HL-60/S4 (cell line): ENCODE measurements around the gene MESP2.

Source experiments
- in situ Hi-C: fragments of 300-500 bp; cut with MboI; formaldehyde crosslinking; loops from 2 replicates; pipeline ENCODE4 v1.14.3; 2022; ENCODE audit warnings: low sequenced_read_pairs

Gene MESP2

DNA sequence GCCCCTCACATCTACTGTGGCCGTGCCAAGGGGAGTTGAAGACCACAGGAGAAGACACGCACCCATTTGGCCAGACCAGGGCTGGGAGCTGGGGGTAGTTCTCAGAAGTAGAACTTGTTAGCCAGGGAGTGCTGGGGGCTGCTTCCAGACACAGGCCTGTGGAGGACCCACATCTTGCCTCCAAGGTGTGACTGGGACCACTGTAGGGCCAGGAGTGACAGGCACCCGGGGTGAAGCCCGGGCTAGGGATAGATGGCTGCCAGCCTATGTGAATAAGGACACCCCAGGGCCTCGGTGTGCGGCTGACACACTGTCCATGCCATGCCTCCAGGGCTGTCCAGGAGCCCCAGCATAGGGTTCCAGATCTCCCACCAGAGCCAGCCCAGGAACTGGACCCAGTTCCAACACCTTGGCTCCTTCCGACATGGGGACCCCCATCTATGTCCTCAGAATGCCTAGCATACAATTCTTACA lies 36.8 kb downstream of the MESP2 start:
- in situ Hi-C loops, result no loop called here

DNA sequence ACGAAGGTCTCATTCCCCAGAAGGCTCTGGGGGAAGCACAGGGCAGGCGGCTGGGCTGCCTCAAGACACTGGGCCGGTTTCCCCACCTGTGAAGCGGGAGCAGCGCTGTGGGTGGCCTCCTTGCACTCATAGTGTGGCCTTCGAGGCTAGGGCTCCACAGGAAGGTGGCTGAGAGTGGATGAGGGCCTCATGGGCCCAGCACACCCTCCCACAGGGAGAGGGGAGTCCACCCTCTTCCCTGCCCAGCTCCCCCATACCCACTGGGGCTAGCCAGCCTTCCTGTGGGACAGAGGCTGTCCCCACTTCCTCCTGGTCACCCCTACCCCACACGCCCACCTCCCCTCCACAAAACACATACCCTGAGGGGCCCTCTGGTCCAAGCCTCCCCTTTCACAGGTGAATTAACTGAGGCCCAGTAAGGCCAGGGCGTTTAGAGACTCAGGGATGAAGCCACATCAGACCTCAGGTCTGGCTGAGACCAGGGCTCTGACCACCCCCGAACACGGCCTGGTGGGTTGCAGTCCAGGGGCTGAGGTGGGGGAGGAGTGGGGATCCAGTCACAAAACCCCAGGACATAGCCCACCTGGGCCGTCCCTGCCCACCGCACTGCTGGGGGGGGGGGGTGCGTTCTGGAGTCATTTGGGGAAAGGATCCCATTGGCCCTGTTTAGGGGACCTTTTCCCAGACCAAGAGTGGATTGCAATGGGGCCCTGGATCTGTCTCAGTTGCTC lies 37.4 kb downstream of the MESP2 start:
- in situ Hi-C loops, result no loop called here

DNA sequence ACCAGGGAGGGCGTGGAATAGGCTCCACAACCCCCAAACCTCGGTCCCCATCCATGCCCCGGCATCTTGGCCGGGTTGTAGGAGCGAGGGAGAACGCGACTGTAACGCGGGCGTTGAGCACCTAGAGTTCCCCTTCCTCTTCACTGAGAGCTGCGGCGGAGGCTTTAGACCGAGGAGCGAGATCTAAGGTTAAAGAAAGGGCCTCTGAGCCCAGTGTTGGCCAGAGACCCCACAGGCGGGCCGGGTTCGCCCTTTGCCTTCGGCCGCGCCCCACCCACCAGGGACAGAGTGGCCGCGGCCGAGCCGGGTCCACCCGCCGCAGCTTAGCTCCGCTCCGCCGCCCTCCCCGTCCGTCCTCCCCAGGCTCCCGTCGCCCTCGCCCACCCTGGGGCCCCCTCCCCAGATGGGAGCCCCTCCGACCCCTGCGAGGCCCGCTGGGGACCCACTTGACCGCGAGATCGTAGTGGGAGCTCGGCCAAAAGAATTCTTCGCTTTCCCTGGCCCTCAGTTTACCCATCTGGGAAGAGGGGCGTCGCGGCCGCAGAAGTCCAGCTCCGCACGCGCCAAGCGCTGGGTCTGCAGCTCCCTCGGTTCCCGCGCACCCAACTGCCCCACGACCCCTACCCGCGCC lies 38.1 kb downstream of the MESP2 start:
- in situ Hi-C loops, result no loop called here

DNA sequence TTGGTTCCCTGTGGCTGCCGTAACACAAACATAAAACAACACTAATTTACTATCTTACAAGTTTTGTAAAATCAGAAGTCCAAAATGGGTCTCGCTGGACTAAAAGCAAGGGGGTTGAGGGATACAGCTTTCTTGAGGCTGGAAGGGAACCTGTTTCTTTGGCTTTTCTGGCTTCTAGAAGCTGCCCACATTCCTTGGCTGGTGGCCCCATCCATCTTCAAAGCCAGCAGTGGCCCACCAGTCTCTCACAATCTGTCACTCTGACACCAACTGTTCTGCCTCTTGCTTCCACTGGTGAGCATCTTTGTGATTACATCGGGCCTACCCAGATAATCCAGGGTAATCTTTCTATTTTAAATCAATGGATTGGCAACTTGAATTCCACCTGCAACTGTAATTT lies 39.6 kb downstream of the MESP2 start:
- in situ Hi-C loops, result no loop called here

DNA sequence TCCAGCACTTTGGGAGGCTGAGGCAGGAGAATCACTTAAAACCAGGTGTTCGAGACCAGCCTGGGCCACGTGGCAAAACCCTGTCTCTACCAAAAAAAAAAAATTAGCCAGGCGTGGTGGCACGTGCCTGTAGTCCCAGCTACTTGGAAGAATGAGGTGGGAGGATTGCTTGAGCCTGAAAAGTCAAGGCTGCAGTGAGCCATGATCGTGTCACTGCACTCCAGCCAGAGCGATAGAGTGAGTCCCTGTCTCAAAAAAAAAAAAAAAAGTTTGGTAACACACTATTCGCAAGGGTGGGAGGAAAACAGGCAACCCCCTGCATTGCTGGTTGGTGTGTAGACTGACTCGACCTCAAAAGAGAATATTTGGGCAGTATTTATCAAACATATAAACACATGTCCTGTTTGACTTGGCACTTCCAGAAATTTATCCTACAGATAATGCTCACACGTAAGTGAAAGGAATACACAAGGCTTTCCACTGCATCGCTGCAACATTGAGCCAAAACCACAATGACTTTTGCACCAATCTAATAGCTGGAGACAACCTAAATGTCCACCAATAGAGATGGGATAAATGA lies 41.7 kb downstream of the MESP2 start:
- in situ Hi-C loops, result no loop called here

DNA sequence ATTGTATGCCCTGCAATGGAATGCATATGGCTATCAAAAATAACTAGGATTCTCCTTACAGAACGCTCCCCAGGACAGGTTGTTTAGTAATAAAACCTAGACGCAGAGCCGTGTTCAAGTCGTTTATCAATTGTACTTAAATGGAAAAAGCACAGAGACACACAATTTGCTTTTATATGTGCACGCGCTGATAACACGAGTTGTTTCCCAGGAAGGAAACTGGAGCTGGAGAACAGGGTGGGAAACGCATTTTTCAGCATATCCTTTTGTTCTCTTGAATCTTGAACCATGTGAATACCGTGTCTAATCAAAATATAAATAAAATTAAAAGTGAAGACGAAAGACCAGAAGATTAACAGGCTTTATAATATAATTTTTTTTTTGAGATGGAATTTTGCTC lies 42.2 kb downstream of the MESP2 start:
- in situ Hi-C loops, result no loop called here

DNA sequence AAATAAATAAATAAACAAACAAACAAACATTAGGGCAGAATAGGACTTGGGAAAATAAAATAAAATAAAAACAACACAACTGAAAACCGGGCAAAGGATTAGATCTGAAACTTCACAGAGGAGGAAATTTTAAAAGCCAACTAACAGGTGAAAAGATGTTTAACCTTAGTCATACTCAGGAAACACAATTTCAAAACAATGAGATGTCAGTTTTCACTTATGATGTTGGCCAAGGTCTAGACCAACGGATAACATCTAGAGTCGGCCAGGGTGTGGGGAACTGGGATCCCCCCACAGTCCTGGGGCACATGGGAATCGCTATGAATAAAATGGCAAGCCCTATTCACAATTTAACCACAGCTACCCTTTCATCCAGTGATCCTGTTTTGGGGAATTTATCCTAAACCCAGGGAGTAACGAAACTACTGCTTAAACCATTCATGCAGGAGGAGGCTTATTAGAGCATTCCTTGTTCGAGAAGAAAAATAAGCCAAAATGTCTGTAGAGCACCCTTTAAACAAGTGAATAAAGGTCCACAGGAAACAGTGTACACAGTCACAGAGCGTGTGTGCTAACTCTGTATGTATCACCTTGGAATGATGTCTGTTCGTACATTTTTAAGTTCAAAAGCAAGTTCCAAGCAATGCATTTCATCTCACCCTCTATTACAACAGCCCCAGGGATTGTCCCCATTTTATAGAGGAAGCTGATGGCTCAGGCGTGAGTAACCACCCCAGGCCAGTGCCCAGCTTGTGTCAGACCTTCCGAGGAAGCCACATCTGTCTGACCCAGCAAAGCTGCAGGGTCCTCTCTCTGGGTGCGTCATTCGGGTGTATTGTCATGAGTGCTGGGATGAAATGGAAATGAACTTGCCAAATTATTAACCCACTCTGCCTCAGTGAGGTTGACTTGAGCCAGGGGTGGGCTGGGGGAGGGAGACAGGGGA lies 44.8 kb downstream of the MESP2 start:
- in situ Hi-C loops, result no loop called here

DNA sequence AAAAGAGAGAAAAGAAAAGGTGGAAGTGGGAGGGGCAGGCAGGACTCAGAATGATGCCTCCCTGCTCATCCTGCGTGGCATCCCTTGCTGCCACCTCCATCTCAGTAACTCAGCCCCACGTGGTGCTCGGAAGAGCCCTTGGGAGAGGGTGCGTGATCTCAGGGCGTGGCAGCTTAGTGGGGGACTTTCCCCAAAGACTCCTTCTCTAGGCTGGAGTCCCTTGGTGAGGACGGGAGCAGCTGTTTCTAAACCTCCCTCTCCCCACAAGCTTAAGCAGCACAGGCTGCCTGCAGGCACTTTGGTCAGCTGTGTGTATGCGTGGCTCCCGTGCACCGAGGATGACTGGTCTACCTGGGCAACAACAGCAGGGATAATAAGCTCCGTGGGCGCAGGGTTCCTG lies 45.9 kb downstream of the MESP2 start:
- in situ Hi-C loops, result no loop called here

DNA sequence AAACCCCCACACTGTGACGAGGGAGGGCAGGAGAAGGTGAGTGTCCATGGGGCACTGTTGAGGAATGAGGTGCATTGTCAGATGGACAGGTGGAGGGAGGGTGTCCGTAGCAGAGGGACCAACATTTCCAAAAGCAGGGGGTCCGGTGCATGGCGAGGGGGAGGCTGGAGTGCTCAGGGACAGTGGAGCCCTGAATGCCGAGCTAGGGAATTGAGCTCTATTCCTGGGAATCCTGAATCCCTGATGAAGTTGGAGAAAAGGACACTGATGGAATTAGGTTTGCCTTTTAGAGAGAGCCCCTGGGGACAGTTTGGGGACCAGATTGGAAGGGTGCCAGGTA lies 46.4 kb downstream of the MESP2 start:
- in situ Hi-C loops, result no loop called here

DNA sequence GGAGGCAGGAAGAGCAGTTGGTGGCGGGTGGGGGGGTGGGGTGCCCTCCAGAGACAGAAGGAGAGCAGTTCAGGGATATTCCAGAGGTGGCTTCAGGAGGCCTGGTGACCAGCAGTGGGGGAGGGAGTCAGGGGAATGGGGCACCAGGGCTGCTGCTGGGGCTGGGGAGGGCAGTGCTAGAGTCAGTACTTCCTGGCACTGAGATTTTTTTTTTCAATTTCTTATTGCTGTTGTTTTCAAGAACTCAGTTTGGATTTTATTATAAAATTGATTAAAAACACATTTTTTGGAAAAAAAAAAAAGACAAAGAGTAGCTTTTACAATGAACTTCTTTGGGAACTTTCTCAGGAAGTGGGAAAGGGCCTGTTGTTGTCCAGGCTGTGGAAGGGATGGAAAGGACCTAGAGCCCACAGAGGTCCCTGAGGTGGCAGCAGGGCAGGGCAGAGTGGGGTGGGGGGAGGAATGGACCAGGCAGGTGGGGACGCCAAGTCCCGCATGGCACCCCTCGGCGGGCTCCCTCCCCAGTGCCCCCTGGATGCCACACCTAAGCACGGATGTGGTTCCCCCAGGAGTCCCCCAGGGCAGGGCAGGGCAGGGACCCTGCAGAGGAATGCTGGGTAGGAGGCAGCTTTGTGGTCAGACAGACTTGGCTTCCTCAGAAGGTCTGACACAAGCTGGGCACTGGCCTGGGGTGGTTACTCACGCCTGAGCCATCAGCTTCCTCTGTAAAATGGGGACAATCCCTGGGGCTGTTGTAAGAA lies 47.0 kb downstream of the MESP2 start:
- in situ Hi-C loops, result no loop called here

DNA sequence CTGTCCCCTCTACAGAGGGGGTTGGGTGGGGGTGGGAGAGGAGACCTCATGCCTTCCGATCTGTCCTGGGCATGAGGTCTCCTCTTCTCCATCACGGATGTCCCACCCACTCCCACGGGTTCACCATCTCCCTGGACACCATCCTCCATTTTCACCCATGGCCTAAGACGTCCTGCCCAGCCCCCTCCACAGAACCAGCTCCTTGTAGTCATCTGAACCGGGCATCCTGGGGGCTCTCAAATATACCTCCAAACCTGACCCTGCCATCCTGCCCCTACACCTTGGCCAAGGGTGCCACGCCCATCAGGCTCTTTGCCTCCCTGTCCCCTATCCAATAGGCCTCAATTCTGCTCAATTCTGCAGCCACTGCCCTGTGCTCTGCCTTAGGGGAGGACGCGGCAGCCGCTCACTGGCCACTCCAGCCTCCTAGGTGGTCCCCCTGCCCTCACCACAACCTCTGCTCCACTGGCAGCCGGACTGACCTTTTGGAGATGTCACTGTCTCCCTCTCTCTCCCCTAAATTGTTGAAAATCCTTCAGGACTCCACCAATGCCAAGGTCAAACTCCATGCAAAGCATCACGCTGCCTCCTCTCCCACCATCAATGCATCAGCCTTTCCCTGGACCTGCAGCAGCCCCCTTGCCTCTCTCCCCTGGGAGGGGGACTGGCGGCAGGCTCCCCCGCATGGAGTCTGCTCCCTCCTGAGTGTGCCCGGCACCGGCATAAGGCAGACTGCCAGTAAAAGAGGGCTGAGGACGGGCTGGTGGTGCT lies 47.9 kb downstream of the MESP2 start:
- in situ Hi-C loops, result no loop called here

DNA sequence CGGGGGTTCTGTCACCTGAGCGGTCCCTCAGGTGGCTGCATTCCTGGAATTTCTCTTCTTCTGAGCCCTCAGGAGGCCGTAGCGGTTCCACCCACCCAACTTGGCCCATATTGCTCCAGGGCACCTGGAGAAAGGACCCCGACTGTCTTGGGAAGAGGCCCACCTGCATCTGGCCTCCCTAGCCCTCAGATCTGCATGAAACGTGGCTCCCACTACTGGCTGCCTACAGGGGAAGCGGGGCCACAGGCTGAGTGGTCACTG lies 48.4 kb downstream of the MESP2 start:
- in situ Hi-C loops, result no loop called here

DNA sequence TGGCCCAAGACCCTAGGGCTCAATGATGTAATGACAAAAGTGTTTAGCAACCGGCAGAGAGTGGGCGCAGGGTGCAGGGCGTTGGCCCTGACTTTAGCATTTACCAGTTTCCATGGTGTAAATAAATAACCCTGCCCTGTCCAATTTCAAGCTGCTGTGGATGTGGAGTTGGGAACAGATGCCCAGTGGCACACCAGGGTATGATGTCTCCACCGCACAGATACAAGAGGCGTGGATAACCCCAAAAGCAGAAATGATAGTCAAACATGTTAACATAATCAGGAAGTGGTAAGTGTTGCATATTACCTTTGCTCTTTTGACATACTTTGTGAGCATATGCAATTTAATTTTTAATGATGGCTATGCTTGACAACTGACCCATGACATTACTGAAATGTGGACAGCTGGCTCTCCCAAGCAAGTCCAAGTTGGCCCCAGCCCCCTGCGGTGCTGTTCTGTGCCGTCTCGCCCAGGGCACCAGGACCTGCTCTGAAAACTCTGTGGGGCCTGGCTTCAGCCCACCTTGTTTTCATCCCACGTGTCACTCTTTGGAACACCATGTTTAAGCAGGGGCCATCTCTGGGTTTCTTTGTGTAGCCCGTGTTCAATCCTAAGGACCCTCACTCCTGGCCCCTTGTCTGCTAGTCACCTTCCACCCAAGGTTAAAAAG lies 49.3 kb downstream of the MESP2 start:
- in situ Hi-C loops, result no loop called here

DNA sequence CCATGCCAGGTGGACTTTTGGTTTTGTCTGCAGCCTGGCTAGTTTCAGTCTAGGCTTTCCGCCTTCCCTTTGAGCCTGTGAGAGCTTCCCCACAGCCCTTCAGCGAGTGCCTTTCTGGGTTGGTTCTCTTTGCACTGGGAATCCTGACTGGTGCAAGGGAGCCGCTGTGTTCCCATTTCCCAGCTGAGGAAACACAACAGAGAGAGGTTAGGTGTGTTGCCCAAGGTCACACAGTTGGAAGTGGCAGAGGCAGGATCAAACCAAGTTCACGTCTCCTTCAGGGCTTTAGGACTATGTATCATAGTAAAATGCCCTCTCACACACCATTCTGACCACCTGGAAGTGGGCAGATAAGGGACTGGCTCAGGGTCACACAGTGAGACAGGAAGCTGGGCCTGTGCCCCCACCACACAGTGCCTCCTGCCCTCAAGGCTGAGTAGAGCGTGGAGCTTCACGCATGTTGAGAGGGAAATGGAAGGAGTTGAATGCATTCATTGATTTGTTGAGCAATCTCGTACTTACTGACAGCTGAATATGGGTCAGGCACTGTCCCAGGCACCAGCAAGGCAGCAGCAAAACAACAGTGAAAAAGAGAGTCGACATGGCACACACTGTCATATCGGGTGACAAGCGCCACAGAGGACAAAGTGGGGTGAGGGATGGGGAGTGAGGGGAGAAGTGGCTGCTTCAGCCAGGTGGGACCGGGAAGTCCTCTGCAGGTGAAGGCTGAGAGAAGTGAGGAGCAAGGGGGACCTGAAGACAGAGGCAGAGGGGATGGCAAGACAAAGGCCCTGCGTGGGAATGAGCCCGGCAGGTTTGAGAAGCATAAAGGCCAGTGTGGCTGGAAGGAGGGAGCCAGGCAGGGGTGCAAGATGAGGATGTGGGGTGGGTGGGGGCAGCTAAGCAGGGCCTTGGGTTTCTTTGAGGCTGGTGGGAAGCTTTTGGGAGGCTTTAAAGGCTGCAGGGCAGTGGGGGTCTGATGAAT lies 50.8 kb downstream of the MESP2 start:
- in situ Hi-C loops, result no loop called here

DNA sequence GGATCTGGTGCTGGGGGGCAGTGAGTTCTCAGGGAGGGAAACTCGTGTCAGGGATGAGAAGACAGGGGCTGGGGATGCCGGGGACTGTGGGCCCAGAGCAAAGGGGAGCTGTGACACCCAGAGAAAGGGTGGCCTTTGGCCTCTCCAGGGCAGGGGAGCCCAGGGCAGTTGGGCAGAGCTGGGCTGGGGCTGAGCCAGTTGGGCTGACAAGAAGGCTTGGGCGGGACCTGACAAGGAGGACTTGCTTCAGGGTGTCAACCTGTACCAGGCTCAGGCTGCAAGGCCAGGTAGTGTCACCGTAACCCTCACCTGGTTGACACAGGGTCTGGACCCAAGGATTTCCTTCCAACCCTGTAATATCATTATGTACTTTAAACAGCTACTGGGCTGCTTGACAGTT lies 51.7 kb downstream of the MESP2 start:
- in situ Hi-C loops, result no loop called here
